HG02973 (cell line): Measurements from ENCODE around the gene CERS6.
"Not testable (repeated sequence)": the region's sequence is repeated elsewhere in the genome, so short reads cannot be mapped to it uniquely, and the experiment has no call there.

Source experiments
- ATAC-seq: cut with Tn5 transposase; IDR thresholded peaks from one replicate; pipeline ENCODE4 v1.9.1; 2021; ENCODE audit warnings: moderate library complexity; ENCODE audit not compliant: unreplicated experiment

Gene CERS6

GRCh38 chr2:168753765-168754329, 297.8 kb downstream of the CERS6 start:
- no peak for ATAC-seq

- no peak for ATAC-seq
These were observed 301.2 kb downstream of the CERS6 start for GRCh38 chr2:168757223-168757622.

GRCh38 chr2:168758970-168759820, 303.1 kb downstream of the CERS6 start:
- ATAC-seq, result peak; percentile 77

GRCh38 chr2:168765401-168765800, 309.3 kb downstream of the CERS6 start:
- ATAC-seq, result no peak

DNA sequence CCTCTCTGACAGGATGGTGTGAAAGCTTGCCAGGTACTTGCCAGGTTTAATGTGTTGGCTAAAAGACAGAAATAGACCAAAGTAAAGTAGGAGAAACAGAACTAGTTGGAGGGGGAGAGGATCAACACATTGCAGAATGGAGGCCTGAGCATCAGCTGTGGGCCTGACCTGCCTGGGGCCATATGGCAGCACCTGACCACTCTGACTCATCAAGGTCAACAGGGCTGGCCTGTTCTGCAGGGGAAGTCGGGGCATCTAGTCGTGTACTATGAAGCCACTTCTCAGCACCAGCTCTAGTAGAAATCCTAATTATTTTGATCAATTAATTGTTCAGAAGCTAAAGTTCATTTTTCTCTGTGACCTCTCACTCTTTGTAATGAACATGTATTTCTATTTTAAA, 310.5 kb downstream of the CERS6 start:
- ATAC-seq, result no peak

DNA sequence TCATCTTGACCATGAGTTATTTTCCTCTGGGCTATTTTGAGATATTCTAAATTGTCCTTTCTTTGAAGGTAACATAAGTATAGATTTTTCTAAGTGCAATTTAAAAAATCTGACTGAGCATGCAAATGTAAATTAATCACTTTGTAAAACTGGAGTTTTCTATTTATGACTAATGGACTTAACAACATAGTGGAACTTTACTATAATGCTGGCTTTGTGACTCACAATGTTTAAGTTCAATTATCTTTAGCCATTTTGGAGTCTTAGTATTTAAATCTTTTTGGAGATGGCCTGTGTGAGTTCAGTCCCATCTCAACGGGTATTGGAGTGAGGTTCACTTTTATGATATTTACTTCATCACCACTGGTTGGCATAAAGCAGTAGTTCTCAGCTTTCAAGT, 311.2 kb downstream of the CERS6 start:
- ATAC-seq, result no peak

GRCh38 chr2:168768357-168768756, 312.3 kb downstream of the CERS6 start:
- ATAC-seq, result not testable (repeated sequence)

GRCh38 chr2:168770796-168771195, 314.7 kb downstream of the CERS6 start:
- ATAC-seq, result no peak

DNA sequence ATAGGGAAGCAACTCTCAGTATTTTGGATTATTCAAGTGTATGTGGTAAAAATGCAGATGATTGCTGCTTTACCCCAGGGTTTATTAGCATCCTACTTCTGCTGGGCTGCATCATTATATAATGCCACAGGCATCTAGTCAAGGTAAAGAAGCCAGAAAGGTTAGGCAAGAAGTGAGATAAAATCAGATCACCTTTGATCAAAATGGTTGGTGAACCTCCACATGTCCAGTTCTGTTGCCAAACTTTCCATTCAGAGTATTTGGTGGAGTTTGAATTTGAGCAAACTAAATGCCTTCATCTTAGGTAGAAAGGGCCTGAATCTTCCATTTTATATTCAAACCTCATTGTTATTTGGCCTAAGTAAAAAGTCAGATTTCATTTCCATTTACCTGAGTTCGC, 316.6 kb downstream of the CERS6 start:
- ATAC-seq, result no peak

GRCh38 chr2:168773128-168773527, 317.1 kb downstream of the CERS6 start:
- ATAC-seq, result no peak

GRCh38 chr2:168773719-168774521, 317.8 kb downstream of the CERS6 start:
- peak; percentile 66 for ATAC-seq

GRCh38 chr2:168775837-168776236, 319.8 kb downstream of the CERS6 start:
- no peak for ATAC-seq

GRCh38 chr2:168780669-168781071, 324.6 kb downstream of the CERS6 start:
- no peak for ATAC-seq

DNA sequence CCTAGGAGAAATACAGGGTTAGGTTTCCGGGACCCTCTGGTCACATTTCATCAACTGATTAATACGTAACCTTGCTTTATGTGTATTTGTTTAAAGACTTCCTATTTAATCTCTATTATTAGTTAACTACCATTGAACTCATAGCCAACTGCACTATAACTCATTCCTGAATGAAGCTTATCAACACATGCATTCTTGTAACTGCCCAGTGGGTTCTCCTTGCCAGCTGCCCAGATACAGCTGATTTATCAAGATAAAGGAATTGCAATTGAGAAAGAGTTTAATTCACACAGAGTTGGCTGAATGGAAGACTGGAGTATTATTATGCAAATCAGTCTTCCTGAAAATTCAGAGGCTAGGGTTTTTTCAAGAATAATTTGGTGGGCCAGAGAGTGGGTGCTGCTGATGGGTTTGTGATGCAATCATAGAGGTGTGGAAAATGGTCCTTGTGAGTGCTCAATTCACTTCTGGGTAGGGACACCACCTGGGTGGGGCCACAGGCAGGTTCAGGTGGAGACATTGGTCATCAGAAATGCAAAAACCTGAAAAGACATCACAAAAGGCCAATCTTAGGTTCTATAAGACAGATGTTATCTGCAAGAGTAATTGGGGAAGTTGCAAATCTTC, 325.2 kb downstream of the CERS6 start:
- ATAC-seq, result no peak

GRCh38 chr2:168782271-168782670, 326.2 kb downstream of the CERS6 start:
- no peak for ATAC-seq

DNA sequence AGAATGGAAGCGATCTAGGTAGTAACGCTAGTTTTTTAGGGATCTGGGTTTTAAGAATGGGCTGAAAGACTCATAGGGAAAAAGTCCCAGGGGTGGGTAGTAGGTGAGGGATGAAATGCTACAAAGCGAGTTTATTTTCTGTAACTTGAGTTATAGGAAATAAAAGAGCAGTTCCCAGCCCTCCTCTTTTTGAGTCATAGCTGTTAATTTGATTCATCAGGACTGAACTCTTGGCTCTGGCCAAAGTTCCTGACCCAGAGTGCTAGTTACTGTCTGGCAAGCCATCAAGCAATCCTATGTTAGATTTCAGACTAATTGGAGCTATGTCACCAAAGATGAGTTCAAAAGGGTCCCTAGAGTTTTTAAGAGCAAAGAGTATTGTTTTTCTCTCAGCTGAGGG, 328.9 kb downstream of the CERS6 start:
- ATAC-seq, result no peak

GRCh38 chr2:168787098-168787781, 331.2 kb downstream of the CERS6 start:
- no peak for ATAC-seq

GRCh38 chr2:168787782-168788376, 331.8 kb downstream of the CERS6 start:
- ATAC-seq, result no peak

- ATAC-seq, result no peak
These were observed 333.7 kb downstream of the CERS6 start for GRCh38 chr2:168789776-168790175.

DNA sequence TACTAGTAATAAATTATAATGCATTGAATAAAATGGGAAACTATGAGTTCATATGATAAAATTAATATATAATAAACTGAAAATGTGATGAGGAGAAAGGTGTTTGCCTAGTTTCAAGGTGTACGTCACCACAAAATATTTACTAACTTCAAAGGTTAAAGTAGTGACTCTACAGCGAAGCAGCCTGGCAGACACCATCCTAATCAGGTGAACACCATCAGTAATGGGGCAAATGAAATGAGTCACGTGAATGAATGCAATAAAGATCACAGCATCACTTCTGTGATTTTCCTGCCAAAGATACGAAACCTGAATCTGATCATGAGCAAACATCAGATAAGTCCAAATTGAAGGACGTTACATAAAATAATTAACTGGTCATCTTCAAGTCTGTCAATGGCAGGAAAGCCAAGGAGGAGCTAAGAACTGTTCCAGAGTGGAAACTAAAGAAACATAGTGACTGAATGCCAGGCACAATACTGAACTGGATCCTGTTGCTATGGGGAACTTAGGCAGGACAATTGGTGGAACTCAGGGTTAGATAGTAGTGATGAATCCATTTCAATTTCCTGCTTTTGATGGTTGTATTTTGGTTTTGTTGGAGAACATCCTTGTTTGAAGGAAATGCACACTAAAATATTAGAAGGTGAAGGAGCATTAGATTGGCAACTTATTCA, 334.3 kb downstream of the CERS6 start:
- no peak for ATAC-seq
